Stimulated activated CD4-positive, alpha-beta T cell treated with anti-CD3 and anti-CD28 coated beads, Interleukin-4, amount 100 ng/mL, for 48 hours (primary cell): Measurements from ENCODE around the gene FRMD1.

Experiments used
- DNase-seq, 2 donors: peaks; one replicate each; pipeline ENCODE4 v3.0.0-alpha.2; 2020; ENCODE audit warnings: low read depth in 2 of 2

Gene FRMD1

DNA sequence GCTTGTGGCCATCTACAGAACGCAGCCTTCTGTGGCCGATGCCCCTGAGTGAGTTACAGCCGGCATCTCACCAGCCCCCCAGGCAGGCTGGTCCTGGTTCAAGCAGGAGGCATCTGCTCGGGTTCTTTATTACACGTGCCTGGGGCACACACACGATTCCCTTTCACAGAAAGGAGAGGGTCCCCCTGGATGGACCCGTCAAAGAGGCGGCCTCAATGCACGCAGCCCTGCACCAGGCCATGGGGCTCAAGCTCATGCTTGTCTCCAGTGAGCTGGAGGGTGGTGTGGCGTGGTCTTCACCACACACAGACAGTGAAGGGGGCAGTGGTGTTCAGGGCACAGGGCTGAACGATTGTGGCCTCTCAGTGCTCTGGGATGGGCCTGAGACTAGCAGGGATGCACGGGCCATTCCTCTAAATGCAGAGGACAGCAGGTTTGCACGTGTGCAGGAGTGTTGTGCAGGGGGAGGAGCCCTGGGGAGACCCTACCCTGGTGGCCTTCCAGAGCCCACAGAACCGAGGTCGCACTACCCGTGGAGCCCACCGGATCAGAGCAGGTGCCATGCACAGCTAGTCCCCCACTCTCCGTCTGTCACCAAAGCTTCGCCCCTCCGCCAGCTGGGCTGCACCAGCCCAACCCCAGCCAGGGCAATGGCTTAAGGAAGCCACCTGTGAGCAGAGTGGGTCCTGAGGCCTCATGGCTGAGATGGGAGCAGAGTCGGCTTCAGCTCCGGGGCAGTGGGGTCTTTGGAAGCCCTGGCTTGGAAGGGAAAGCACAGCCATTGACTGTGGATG, 23.1 kb downstream of the FRMD1 start:
- DNase-seq: no peak

DNA sequence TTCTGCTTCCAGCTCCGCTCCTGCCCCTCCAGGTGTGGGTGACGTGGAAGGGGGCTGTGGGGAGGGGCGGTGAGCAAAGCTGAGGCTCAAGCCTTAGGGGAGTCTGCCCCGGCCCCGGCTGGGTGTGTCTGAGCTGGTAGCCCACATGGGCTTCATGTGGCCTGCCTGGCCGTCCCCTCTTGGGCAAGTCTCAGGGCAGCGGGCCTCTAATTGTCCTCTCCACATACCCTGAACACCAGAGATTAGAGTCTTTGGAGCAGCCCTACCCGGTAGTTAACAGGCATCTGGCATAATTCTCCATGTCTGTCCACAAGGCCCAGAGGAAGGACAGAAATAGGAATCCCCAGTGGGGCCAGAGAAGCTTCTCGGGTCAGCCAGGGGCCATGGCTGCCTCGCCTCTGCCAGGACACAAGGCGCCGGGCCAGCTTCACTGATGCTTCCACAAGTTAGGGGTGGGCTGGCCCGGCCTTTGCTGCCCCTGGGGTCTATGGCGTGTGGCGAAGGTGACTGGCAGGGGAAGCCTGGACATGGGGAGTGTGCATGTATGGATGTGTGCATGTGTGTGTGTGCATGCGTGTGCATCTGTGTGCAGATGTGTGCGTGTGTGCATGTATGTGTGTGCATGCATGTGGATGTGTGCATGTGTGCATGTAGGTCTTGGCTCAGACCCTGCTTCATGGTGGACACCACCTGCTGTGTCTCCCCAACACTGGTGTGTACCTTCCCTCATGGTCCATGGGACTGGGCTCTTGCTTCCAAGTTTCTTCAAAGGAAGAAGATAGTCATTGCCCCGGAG, 24.0 kb downstream of the FRMD1 start:
- no peak for DNase-seq

DNA sequence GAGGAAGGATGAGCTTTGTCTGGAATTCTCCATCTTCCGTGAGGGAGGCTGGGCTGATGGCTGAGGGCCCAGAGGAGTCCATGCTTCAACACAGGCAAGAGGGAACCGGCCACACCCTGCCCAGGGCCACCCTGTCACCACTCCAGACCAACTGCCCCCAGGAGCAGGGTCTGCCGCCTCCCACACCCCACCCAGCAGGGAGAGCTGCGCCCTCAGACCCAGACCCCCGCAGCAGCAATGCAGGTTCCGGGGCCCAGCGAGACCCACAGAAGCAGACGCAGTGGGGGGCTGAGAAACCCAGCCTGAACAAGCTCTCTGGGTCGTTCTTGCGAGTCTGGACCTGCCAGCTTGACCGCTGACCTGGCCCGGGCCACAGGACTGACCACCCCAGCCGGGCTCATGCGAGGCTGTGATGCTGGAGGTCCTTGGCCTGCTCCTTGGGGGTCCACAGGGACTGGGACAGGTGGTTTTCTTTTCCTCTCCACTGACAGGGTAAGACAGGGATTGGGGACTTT, 25.0 kb downstream of the FRMD1 start:
- no peak for DNase-seq

DNA sequence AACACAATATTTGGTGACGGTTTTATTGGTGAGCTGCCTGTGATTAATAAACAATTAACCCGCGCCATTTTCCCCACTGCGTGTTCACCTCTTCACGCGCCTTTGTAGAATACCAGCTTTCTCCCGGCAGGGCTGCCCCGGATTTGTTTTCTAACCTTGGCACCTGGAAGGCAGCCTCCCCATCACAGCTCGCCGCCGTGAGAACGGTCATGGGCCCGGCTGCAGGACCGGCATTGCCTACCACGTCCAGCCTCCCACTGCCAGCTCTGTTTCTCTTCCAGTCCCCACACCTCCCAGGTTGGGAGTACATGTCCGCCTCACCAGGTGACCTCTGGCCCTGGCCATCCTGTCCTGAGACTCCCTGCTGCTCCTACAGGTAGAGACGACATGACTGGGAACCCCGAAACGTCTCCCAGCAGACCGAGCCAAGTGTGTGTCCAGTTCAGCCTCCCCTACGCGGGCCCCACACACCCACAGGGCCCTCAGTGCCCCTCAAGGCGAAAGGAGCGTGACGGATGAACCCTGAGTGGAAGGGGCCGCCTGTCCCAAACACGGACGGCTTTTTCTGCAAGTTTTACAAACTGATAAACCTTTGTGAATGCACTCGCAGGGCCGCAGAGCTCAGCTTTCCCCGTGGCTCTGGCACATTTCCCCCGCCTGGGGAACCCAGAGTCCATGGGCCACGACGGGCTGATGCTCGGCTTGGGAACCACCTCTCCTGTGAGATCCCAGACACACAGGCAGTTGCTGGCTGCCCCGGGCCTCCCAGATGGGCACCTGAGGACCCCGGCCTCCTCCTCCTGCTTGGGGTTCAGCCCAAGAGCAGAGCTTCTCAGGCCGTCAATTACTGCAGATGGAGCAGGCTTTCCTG, 25.7 kb downstream of the FRMD1 start:
- DNase-seq: no peak

DNA sequence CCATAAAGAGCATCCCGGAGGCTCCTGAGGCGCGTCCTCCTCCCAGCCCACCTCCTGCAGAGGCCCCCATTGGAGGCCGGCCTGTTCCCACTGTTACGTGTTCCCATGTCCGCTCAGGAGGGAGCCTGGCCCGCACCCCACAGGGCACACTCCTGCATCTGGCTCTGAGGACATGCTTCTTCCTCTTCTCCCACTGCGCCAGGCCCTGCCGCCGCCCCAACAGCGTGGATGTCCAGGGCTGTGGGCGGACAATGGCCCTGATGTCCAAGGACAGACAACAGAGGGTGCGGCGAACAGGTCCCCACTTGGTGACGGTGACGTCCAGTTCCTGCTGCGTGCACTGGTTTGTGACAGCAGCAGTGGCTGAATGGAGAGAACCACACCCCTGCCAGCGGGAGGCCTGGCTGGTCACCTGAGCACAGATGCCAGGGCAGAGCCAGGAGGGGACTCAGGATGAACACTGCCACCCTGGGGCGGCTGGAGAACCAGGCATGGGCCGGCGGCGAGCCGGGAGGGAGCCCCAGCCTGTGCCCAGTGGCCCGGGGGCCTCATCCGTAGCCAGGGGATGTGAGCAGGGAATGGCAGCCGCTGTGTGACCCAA, 26.6 kb downstream of the FRMD1 start:
- no peak for DNase-seq

DNA sequence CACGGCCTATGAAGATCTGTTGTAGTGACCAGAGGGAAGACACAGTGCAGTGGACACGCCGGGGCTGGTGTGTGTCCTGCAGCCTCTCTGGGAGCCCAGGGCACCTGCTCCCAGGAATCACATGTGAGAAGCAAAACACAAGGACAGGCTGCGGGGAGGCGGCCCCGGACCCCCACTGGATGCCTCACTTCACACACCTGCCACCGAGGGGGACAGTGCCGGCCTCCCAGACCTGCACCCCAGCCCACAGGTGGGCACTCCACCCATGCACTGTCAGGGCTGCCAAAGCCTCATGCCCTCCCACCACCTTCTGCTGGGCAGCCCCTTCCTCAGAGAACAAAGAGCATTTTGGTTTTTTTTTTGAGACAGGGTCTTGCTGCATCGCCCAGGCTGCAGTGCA, 27.4 kb downstream of the FRMD1 start:
- DNase-seq: no peak

DNA sequence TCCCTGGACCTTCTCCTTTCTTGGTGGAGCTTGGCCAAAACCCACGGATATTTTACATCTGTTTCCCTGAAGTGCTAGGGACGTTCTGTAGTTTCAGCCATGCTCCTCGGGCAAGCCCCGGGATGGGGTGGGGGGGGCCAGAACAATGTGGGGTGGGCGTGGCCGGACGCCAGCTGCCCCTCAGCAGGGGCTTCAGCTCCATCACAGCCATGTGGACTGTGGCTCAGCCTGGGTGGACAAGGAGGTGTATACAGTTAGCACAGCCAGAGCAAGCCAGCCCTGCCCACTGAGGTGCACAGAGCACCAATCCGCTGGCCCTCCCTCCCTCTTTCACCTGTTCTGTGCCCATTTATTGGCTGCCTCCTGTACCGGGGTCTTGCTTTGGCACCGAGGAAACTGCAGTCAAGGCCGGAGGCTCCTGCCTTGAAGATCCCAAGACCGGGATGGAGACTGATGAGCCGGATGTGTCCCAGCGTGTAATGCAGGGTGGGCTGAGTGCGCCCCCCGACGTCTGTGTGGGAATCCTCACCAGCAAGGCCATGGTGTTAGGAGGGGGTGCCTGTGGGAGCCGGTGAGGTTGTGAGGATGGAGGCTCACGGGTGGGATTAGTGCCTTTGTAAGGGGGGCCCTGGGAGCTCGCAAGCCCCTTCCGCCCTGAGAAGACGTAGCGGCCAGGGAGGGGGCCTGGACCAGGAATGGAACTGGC, 28.0 kb downstream of the FRMD1 start:
- no peak for DNase-seq

DNA sequence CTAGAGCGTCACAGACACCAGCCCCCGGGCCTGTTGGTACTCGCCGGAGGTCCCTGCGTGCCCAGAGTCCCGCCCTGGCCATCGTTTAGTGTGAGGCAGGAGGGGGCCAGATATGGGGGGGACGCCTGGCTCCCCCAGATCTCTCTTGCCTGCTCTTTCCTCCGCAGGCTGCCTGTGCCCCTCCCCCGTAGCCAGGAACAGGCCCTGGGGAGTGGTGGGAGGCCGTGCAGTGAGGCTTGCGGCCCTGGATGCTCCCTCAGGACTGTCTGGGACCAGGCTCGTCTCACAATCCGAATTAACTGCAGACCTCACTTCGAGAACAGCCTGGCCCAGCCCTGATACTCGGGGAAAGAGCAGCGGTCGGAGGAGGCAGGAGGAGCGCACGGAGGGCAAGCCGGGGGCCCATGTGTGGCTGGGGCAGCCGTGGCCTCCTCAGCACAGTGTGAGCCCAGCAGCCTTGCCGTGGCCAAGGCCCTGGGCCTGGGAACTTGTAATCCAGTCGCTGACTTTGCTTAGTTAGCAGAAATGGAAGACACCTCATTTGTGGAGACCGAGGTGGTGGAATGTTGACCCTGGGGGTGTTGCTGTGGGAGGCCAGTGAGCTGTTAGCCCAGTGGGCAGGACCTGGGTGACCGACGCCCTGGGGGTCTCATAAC, 28.7 kb downstream of the FRMD1 start:
- DNase-seq: no peak

DNA sequence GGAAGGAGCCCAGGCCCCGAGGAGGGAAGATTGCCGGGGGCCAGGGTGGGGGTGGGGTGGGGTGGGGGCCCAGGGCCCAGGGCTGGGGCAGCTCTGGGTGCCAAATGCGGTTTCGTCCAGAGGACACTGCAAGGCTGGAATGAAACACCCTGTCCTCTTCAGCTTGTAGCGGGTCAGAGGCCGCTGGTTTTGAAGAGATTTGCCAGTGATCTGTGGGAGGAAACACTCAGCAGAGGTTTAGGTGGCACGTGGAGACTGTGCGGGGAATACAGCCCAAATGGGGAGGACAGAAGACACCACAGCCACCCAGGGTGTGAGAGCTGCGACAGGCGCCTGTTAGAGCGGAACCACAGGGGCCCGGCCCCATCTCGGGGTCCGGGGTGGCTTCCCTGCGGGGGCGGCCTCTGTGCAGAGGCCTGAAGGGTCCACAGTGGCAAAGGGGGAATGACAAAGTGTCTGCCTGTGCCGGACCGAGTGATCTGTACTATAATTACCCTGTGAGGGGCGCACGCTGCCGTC, 29.2 kb downstream of the FRMD1 start:
- no peak for DNase-seq

DNA sequence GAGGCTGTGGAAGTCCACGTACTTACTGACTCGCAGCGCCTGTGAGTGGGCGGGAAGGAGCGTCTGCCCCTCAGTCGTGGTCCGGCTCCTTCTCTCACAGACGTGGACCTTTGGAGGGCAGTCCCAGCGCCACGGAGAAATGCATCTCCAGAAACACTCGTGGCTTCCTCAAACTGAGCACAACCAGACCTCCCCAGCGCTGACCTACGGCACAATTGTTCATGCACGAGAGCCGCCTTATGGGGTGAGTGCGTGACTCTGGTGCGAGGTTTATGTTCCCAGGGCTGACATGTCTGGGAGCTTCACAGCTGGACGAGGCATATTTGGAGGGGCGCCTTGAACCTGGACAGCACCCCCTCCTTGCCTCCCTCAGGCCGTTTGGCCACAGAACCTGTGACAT, 29.7 kb downstream of the FRMD1 start:
- no peak for DNase-seq

DNA sequence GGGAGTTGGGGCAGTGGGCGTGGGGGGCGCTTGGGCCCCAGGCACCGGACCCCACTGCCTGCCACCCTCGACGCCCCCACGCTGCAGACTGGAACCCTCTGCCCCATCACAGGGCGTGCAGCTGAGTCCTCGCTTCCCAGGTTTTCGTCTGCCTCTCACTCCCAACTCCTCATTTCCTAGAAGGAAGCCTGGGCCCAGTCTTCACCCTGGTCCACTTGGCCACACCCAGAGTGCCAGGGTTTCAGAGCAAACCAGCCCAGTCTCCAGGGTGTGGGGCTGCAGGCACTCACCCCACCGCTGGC, 30.3 kb downstream of the FRMD1 start:
- DNase-seq: no peak

DNA sequence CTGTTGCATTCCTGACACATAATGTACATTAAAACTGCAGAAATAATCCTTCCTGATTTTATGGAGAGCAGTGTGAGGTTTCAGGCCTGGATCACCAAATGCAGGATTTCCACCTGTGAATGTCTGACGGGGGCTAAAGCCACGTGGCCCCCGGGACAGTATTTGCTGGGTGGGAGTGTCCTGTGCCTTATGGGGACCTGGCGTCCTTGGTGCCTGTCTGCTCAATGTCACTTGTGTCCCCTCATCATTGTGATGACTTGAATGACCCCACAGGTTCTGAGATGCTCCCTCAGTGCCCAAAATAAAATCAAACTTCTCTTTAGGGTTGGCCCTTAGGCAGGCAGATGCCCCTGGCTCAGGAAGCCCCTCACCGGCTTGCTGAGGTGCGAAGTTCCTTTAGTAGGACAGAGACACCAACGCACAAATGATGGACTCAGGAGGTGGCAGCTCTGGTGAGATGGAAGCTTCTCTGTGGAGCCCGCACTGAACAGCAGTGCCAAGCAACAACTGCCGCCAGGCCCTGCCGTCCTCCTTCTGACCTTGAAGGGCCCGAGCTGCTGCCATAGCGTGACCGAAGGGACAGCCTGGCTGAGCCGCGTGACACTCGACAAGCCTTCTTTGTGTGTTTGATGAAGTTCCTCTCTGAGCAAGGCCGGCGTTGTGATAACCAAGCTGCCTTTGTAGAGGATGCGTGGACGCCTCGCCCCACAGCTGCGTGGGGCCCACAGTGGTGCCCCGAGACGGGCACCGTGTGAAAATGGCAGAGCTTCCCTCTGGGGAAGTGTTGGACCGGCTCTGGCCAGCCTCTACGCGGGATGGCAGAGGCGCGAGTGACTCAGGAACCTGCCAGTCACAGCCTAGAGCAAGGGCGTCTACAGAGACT, 30.9 kb downstream of the FRMD1 start:
- DNase-seq: no peak

DNA sequence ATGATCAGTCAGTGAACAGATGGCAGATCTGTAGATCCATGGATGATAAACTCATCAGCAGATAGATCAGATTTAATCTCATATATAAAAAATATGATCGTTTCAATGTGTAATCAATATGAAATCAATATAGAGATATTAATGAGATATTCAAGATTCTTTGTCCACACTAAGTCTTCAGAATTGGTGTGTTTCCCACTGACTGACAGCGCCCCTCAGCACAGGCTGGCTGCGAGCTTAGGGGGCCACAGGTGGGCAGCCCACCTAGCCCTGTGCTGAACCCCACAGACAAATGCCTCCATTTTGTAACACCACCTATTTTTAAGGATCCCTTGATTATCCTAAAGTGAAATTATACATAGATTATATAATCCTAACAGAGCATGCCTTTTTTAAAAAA, 32.3 kb downstream of the FRMD1 start:
- DNase-seq: no peak

DNA sequence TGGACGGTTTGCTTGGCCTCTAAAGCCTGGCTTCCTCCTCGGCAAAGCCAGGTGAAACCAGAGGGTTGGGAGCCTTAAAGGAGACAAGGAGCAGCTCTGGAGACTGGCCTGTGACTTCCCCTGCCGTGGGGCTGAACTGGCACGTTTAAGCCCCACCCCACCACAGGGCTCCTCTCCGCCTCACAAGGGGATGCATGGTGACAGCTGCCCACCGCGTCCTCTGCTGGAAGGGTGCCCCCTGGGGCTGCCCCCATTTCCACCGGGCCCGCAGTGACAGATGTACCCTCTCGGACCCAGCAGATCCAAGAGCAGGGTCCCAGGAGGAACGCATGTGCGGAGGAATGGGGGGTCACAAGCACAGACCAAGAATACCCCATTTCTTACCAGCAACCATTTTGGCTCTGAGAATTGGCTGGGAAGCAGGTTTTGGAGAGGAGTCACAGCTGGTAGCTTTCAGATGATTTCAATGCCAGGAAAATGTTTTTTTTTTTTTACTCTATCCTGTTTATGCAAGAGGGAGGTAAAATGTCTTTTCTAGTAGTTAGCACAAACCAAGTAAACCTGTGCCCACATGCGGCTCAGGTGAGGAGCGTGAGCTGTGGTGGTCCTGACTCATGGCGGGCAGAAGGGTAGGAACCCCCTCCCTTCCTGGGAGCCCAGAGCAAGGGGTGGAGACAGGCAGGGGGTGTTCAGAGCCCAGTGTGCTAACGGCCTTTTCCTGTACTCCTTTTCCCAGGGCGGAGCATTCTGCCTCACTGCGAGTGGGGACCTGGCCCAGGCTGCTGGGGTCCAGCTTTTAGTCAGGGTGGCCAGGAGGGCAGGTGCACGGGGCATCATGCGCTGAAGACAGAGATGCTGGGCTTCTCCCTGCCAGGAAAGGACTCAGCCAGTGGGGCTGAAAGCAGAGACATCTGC, 33.0 kb downstream of the FRMD1 start:
- DNase-seq: no peak

DNA sequence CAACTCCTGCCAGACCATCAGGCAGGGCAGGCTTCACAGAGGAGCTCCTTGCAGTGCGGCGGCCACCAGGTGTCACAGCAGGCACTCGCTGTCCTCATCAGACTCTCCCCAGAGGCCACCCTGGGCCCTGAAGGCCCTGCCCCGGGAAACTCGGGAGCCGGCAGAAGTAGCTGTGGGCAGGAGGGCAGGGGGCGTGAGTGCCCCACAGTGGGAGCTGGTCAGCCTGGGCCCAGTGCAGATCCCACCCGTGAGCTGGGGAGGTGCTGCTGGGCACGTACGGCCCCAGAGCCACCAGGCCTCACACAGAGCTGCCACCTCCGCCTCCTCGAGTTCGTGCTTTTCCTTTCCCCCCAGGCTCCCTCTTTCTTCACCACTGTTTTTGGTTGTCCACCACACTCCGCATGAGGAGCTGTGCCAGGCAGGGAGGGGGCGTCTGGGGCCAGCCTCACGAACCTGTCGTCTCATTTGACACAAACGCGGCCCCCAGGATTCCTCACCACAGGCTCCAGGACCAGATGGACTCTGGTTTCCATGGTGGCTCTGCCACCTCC, 33.8 kb downstream of the FRMD1 start:
- DNase-seq: no peak

DNA sequence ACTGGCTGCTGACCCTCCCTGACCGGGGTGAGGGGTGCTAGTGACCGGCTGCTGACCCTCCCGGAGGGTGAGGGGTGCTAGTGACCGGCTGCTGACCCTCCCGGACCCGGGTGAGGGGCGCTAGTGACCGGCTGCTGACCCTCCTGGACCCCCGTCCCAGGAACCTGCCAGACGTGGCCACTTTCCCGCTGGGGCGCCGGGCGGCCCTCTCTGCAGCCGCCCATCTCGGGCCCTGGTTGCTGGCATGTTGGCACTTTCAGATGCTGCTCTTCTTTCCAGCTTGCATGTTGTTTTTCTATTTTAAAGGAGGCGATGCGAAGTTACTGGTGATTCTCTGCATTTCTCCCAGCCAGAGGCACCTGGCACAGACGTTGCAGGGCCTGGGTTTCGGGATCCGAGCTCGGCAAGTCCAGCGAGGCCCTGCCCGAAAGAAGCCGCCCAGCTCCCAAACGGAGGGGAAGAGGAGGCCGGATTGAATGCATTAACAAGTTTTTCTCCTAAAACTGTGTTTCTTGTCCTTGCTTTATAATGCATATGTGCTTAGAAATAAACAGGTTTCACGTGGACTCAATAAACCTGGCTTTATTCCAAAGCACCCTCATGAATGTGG, 34.4 kb downstream of the FRMD1 start:
- no peak for DNase-seq

DNA sequence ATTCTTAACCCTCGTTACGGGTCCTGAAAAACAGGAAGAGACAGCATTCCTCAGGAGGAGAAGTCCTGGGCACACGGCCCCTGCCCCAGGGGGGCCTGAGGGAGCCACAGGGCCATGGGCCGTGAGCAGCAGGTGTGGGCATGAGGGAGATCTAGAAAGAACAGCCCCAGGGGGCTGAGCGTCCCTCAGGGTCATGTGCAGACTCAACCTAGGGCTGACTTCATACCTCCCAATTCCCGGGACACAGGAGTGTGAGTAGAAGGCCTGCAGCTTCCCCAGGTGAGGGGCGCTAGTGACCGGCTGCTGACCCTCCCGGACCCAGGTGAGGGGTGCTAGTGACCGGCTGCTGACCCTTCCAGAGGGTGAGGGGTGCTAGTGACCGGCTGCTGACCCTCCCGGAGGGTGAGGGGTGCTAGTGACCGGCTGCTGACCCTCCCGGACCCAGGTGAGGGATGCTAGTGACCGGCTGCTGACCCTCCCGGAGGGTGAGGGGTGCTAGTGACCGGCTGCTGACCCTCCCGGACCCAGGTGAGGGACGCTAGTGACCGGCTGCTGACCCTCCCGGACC, 35.1 kb downstream of the FRMD1 start:
- DNase-seq: no peak
